Mesothelial cell of epicardium (in vitro differentiated cells): ENCODE results near the gene RAPSN. TPM values are rescaled to one million over a fixed set of nuclear protein-coding genes. Genes with fewer than 3 reads are reported as not detected.

Experiments
- DNase-seq, 2 experiments: peaks; one replicate each; pipeline ENCODE4 v3.0.0; 2021; ENCODE audit warnings: low spot score in 2 of 2; ENCODE audit not compliant: unreplicated experiment in 2 of 2
- H3K27ac Mint-ChIP-seq: 2 replicates; pipeline ENCODE4 v1.8.0; 2021; ENCODE audit warnings: mixed read lengths
- H3K27me3 Mint-ChIP-seq: 2 replicates; pipeline ENCODE4 v1.8.0; 2021; ENCODE audit warnings: low read depth, mixed read lengths
- H3K36me3 Mint-ChIP-seq: 2 replicates; pipeline ENCODE4 v1.8.0; 2021; ENCODE audit warnings: mixed read lengths
- H3K4me1 Mint-ChIP-seq: 2 replicates; pipeline ENCODE4 v1.8.0; 2021; ENCODE audit warnings: mixed read lengths
- H3K4me3 Mint-ChIP-seq: 2 replicates; pipeline ENCODE4 v1.8.0; 2021; ENCODE audit warnings: mild to moderate bottlenecking, moderate library complexity, mixed read lengths
- H3K9me3 Mint-ChIP-seq: 2 replicates; pipeline ENCODE4 v1.8.0; 2021; ENCODE audit warnings: mixed read lengths
- total RNA-seq: library from RNA; stranded (reverse); gene quantifications from 3 replicates; pipeline ENCODE4 v1.2.1, GENCODE V29; 2021
- TF ChIP-seq, protein P1 (sequence below): fragments of 200-600 bp; sonication (generic); IDR thresholded peaks from one replicate; pipeline ENCODE4 v1.5.0; 2021; ENCODE audit warnings: antibody characterized with exemption; ENCODE audit not compliant: unreplicated experiment

The RAPSN gene
- total RNA-seq, 1 donor from 2014 or later, result 0.31 TPM

- Mint-ChIP-seq H3K36me3 (peaks cover 31% of the 10 kb centered on the region), H3K4me3 (no peak overlapping the region), H3K27ac (no peak overlapping the region), H3K4me1 (no peaks in the 10 kb centered on the region), H3K27me3 (no peaks in the 10 kb centered on the region), H3K9me3 (no peaks in the 10 kb centered on the region)
- TF ChIP-seq, protein P1, sequence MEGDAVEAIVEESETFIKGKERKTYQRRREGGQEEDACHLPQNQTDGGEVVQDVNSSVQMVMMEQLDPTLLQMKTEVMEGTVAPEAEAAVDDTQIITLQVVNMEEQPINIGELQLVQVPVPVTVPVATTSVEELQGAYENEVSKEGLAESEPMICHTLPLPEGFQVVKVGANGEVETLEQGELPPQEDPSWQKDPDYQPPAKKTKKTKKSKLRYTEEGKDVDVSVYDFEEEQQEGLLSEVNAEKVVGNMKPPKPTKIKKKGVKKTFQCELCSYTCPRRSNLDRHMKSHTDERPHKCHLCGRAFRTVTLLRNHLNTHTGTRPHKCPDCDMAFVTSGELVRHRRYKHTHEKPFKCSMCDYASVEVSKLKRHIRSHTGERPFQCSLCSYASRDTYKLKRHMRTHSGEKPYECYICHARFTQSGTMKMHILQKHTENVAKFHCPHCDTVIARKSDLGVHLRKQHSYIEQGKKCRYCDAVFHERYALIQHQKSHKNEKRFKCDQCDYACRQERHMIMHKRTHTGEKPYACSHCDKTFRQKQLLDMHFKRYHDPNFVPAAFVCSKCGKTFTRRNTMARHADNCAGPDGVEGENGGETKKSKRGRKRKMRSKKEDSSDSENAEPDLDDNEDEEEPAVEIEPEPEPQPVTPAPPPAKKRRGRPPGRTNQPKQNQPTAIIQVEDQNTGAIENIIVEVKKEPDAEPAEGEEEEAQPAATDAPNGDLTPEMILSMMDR, result no peak
- no peak for DNase-seq
Observed at GRCh38 chr11:47489395-47489755, 40.4 kb upstream of the RAPSN start.

DNA sequence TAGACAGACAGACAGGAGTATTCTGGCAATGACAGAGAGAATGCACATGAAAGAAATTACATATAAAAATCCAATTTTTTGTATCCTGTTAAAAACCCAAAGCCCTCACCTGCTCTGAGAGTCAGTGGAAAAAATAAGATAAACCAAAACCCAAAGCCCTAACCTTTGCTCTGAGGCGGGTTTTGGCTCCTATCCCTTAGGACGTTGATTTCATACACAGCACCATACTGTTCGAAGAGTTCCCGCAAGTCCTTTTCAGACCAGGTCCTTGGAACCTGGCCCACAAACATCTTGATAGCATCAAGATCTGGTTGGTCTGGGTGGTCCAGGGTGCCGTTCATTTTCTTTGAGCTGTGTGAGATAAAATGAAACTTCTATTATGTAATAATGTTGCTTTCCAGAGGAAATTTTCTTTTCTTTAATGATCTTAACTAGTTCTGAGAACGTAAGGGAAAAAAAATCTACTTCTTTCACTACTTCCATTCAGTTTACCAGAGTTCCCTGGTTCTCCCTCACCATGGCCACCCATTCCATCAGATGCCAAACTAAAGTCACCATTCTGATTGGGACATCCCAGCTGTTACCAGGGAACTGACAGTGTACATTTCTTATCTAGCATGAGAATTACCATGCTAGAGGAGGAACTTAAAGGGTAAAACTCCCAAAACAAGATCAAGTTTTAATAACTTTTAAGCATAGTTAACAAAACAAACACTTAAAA lies 39.9 kb upstream of the RAPSN start:
- Mint-ChIP-seq H3K4me1 (no peaks in the 10 kb centered on the region), H3K4me3 (no peak overlapping the region), H3K9me3 (no peaks in the 10 kb centered on the region), H3K36me3 (peaks cover 33% of the 10 kb centered on the region), H3K27ac (no peak overlapping the region), H3K27me3 (no peaks in the 10 kb centered on the region)
- no peak for DNase-seq
- TF ChIP-seq, protein P1, result no peak

DNA sequence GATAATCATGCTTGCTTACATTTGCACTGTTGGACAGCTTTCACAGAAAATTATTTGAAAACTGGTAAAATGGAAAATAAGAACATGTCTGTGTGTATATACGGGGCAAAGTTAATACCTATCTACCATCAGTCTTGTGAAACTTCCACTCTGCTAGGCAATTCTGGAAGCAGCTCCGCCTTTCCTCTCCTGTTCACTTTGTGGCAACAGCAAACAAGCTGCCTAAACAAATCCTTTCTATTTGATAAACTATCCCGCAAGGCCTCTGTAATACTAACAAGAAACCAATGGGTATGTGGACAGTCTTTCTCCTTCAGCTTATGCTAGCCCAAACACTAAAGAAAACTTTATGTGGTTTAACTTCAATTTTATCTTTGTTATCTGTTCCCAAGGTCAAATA lies 39.2 kb upstream of the RAPSN start:
- H3K27me3 Mint-ChIP-seq, result no peaks in the 10 kb centered on the region
- TF ChIP-seq, protein P1, result no peak
- H3K27ac Mint-ChIP-seq, result no peak overlapping the region
- H3K4me3 Mint-ChIP-seq, result no peak overlapping the region
- H3K4me1 Mint-ChIP-seq, result no peaks in the 10 kb centered on the region
- H3K36me3 Mint-ChIP-seq, result peaks cover 36% of the 10 kb centered on the region
- H3K9me3 Mint-ChIP-seq, result no peaks in the 10 kb centered on the region
- DNase-seq, result no peak

DNA sequence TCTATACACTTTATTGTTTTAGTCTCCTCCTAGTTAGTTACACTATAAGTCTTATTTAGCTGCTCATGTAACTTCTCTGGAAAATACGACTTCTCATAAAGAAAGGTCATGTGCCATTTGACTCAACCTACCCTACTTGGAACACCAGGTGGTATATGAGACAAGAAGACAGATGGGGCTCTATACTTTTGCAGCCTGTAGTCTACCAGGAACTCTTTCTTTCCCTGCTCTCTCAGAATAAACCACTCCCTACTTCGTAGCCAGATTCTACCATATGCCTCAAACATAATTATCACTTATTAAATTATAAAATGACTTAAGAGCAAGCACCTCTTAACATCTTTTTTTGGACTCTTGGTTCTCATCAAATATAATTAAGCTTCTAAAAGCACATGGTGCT lies 38.5 kb upstream of the RAPSN start:
- no peak for DNase-seq
- no peaks in the 10 kb centered on the region for H3K27me3 Mint-ChIP-seq
- H3K27ac Mint-ChIP-seq, result no peak overlapping the region
- no peak overlapping the region for H3K4me3 Mint-ChIP-seq
- H3K4me1 Mint-ChIP-seq, result no peaks in the 10 kb centered on the region
- no peaks in the 10 kb centered on the region for H3K9me3 Mint-ChIP-seq
- TF ChIP-seq, protein P1, result no peak
- peaks cover 35% of the 10 kb centered on the region for H3K36me3 Mint-ChIP-seq

GRCh38 chr11:47485107-47485506 lies 36.2 kb upstream of the RAPSN start:
- Mint-ChIP-seq H3K4me1 (no peaks in the 10 kb centered on the region), H3K27ac (no peak overlapping the region), H3K4me3 (no peak overlapping the region), H3K9me3 (no peaks in the 10 kb centered on the region), H3K36me3 (peaks cover 42% of the 10 kb centered on the region), H3K27me3 (no peaks in the 10 kb centered on the region)
- TF ChIP-seq, protein P1, result no peak
- DNase-seq, result no peak

DNA sequence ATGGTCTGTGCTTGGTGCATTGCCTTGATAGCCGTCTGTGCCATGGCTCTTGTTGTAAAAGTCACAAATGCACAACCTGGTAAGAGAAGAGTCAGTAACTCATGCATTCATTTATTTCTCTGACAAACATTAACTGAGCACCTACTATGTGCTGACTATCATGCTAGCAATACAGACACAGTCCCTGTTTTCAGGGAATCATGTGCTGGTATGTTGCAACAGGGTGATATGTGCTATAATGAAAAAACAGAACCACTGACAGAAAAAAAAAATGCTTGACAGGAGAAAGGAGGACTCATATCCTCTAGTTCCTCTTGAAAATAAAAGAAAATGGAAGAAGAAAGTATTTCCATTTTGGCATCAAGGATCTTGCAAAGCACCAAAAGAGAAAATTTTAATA lies 34.5 kb upstream of the RAPSN start:
- no peak for DNase-seq
- Mint-ChIP-seq H3K4me3 (no peak overlapping the region), H3K27ac (no peak overlapping the region), H3K27me3 (no peaks in the 10 kb centered on the region), H3K36me3 (peaks cover 42% of the 10 kb centered on the region), H3K4me1 (no peaks in the 10 kb centered on the region), H3K9me3 (no peaks in the 10 kb centered on the region)
- TF ChIP-seq, protein P1, result no peak
